ENCODE results near the gene MYRFL.

- TF ChIP-seq, protein P1, sequence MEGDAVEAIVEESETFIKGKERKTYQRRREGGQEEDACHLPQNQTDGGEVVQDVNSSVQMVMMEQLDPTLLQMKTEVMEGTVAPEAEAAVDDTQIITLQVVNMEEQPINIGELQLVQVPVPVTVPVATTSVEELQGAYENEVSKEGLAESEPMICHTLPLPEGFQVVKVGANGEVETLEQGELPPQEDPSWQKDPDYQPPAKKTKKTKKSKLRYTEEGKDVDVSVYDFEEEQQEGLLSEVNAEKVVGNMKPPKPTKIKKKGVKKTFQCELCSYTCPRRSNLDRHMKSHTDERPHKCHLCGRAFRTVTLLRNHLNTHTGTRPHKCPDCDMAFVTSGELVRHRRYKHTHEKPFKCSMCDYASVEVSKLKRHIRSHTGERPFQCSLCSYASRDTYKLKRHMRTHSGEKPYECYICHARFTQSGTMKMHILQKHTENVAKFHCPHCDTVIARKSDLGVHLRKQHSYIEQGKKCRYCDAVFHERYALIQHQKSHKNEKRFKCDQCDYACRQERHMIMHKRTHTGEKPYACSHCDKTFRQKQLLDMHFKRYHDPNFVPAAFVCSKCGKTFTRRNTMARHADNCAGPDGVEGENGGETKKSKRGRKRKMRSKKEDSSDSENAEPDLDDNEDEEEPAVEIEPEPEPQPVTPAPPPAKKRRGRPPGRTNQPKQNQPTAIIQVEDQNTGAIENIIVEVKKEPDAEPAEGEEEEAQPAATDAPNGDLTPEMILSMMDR (IDR thresholded peaks at IDR 0.05) = no peak
- no peak for TF ChIP-seq POLR2A (IDR thresholded peaks at IDR 0.05)
Observed at GRCh38 chr12:70002912-70003255, 177.9 kb downstream of the MYRFL start.

Measured in lower leg skin (tissue), 3 donors.